Measurements from ENCODE around the gene MMD. TPM values are rescaled to one million over a fixed set of nuclear protein-coding genes. Genes with fewer than 3 reads are reported as not detected.

Gene MMD
- total and polyA plus RNA-seq, 9 of the 15 experiments (the other 6 are each of a cell fraction or from before 2014, with no cell fraction given) = 3.1 to 18.9 (median 10.7) TPM

DNA sequence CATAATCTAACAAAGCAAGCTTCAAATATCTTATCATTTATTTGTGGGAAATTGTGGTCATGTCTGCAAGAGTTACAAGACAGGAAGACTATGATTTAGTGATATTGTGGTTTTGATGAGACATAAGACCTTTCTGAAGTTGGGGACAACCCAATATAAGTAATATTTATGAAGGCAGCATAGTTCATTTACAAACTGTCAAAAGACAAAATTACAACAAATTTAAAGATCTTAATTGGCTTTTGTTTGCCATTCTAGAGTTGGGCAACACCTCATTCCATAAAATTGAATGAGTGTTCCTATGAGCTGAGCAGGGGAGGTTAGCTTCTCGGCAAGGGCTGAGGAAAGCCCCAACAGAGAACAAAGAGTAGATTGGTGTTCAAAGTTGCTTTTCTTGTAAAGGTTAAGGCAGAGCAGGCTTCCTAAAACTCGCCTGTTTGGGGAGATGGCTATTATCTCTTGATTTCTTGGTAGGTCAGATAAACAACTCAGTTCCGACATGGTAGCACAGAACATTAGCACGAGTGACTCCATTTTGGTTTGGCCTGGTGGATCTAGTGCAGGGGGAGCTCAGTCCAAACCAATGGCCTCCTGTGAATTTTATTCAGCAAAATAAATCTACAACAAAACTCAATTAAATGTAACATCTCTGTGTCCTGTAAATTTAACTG is 10.9 kb upstream of the MMD start (continued):
- TF ChIP-seq FOS (IDR thresholded peaks at IDR 0.05; ENCODE audit: extremely low read depth, insufficient read length) = no peak
- TF ChIP-seq, protein P1, sequence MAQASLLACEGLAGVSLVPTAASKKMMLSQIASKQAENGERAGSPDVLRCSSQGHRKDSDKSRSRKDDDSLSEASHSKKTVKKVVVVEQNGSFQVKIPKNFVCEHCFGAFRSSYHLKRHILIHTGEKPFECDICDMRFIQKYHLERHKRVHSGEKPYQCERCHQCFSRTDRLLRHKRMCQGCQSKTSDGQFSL (CRISPR knock-in tag; IDR thresholded peaks at IDR 0.05) = no peak
- TF ChIP-seq, protein P1 (tag; IDR thresholded peaks at IDR 0.05) = peak in 1 of 2 experiments; percentile 90; a peak in 2 of 4 replicates
- TF ChIP-seq LARP7 (IDR thresholded peaks at IDR 0.05) = no peak
- no peak for TF ChIP-seq TEAD4 (IDR thresholded peaks at IDR 0.05; ENCODE audit: low read length)
- no peak for TF ChIP-seq TEAD4 (CRISPR knock-in tag; IDR thresholded peaks at IDR 0.05; ENCODE audit: borderline replicate concordance)
- TF ChIP-seq CSDE1 (IDR thresholded peaks at IDR 0.05) = no peak
- TF ChIP-seq ZNF224 (CRISPR knock-in tag; IDR thresholded peaks at IDR 0.05) = no peak
- TF ChIP-seq SNRNP70 (optimal IDR thresholded peaks at IDR 0.05; ENCODE audit: low read depth, low read length) = no peak
- no peak for TF ChIP-seq NR4A1 (CRISPR knock-in tag; IDR thresholded peaks at IDR 0.05)
- TF ChIP-seq NR4A1 (tag; IDR thresholded peaks at IDR 0.05) = peak; percentile 93
- TF ChIP-seq U2AF2 (optimal IDR thresholded peaks at IDR 0.05; ENCODE audit: low read depth, low read length) = no peak
- TF ChIP-seq ZNF165 (CRISPR knock-in tag; IDR thresholded peaks at IDR 0.05; ENCODE audit: borderline replicate concordance) = 0 out of 2 replicates have a peak, but pooled peaks have one; percentile 37
- TF ChIP-seq MCM2 (IDR thresholded peaks at IDR 0.05; ENCODE audit: low read depth) = no peak
- no peak for TF ChIP-seq ZNF408 (CRISPR knock-in tag; IDR thresholded peaks at IDR 0.05; ENCODE audit: low read depth)
- TF ChIP-seq, protein P2, sequence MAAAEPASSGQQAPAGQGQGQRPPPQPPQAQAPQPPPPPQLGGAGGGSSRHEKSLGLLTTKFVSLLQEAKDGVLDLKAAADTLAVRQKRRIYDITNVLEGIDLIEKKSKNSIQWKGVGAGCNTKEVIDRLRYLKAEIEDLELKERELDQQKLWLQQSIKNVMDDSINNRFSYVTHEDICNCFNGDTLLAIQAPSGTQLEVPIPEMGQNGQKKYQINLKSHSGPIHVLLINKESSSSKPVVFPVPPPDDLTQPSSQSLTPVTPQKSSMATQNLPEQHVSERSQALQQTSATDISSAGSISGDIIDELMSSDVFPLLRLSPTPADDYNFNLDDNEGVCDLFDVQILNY (CRISPR knock-in tag; IDR thresholded peaks at IDR 0.05) = no peak
- TF ChIP-seq, protein P3, sequence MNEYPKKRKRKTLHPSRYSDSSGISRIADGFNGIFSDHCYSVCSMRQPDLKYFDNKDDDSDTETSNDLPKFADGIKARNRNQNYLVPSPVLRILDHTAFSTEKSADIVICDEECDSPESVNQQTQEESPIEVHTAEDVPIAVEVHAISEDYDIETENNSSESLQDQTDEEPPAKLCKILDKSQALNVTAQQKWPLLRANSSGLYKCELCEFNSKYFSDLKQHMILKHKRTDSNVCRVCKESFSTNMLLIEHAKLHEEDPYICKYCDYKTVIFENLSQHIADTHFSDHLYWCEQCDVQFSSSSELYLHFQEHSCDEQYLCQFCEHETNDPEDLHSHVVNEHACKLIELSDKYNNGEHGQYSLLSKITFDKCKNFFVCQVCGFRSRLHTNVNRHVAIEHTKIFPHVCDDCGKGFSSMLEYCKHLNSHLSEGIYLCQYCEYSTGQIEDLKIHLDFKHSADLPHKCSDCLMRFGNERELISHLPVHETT (CRISPR knock-in tag; conservative IDR thresholded peaks at IDR 0.05 in 1 of 2, IDR thresholded peaks at IDR 0.05 in 1 of 2) = peak in 1 of 2 experiments; percentile 90; a peak in 2 of 4 replicates
- no peak for TF ChIP-seq ZNF77 (CRISPR knock-in tag; IDR thresholded peaks at IDR 0.05)
- TF ChIP-seq DNMT1 (IDR thresholded peaks at IDR 0.05) = no peak
- TF ChIP-seq RAD21 (CRISPR knock-in tag; conservative IDR thresholded peaks at IDR 0.05 in 1 of 2, IDR thresholded peaks at IDR 0.05 in 1 of 2) = no peak
- TF ChIP-seq TBP (optimal IDR thresholded peaks at IDR 0.05; ENCODE audit: low read depth, low read length) = no peak
- no peak for TF ChIP-seq NR3C1 (CRISPR knock-in tag; IDR thresholded peaks at IDR 0.05)
- no peak for TF ChIP-seq NR2C1 (IDR thresholded peaks at IDR 0.05)
- peak; percentile 84 for TF ChIP-seq NR2C1 (tag; IDR thresholded peaks at IDR 0.05)
- no peak for TF ChIP-seq OTX1 (CRISPR knock-in tag; IDR thresholded peaks at IDR 0.05)
- TF ChIP-seq, protein P4, sequence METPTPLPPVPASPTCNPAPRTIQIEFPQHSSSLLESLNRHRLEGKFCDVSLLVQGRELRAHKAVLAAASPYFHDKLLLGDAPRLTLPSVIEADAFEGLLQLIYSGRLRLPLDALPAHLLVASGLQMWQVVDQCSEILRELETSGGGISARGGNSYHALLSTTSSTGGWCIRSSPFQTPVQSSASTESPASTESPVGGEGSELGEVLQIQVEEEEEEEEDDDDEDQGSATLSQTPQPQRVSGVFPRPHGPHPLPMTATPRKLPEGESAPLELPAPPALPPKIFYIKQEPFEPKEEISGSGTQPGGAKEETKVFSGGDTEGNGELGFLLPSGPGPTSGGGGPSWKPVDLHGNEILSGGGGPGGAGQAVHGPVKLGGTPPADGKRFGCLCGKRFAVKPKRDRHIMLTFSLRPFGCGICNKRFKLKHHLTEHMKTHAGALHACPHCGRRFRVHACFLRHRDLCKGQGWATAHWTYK (CRISPR knock-in tag; IDR thresholded peaks at IDR 0.05) = peak; percentile 64; the same call in 1 of the 2 replicates
- TF ChIP-seq MEF2D (tag; conservative IDR thresholded peaks at IDR 0.05; ENCODE audit: low read depth) = peak; percentile 81

Data from K562 (cell line).